Hematopoietic multipotent progenitor cell treated with erythropoietin and hydrocortisone succinate and interleukin-3 and kit ligand, for 15 days (in vitro differentiated cells): ENCODE measurements around the gene HELB.

Source experiments
- DNase-seq: peaks from one replicate; pipeline ENCODE4 v3.0.0-alpha.2; 2015; ENCODE audit warnings: low spot score

Gene HELB

DNA sequence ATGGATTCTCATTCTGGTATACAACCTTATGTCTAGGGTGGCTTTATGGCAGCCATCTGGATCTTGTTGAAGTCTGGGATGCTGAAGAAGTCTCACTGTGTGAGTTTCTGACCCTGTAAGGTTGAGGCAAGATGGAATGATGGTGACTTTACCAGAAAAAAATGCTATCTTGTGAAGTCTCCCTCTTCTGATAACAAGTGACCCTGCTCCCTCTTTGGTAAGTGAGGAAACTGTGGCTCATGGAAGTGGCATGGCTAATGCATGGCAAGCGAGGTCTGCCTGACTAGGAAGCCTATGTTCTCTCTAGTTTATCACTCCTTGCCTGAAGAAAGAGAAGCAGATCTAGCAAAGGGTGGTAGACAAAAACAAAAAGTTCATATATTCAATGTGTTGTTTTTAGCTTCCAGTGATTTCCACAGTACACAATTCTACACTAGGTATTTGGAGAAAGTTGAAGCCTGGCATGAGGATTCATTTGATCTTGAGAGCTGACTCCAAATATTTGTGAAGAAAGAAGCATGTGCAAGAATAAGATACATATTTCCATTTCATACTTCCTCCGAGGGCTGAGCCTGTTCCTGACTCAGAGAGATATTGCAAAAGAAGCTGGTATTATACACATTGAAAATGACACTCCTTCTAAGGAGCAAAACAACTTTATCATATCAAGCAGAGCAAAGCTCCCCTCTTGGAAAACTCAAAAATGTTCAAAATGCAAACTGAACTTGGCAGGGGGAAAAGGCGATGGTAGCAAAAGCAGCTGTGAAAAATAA lies 63.6 kb downstream of the HELB start:
- DNase-seq, result no peak

DNA sequence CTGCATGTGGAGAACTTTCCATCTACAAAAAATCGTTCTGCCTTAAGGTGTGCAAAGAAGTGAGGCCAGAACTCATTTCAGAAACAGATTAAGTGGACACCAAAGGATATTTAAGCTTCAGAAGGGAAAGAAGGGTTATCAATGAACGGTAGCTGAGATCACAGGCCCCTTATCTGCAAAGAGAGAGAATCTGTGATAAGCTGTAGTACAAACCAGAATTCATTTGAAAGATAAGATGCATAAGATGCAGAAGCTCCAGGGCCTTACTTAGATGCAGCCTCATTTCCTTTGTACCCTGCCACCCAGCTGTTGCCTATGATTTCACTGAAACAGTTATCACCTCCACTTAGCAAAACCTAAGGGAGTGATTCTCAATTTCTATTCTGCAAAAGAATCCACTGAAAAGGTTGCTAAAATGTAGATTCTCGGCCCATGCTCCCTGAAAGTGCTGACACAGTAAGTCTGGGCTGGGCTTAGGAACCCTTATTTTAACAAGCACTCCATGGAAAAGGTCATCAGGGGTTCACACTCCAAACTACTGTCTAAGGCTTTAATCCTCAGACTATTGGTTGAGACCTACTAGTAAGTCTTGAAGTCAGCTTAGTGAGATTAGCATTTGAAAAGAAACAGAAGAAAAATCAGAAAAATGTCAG lies 64.8 kb downstream of the HELB start:
- no peak for DNase-seq

DNA sequence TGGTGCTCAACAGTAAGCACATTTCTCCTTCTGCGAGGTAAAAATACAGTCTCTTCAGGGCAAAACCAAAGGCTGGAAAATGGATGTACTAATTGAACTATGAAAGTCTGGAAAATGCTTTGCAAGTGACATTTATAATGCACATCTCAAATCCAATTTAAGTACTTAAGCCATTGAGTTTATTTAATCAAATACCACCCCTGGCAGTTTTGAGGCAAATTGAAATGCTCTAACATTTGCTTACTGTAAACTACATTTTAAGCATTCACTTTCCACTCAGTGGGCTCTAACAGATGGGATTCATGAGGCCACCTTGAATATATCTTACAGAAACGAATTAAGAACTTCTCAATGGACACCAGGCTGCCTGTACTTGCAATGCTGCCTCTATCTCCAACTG lies 69.7 kb downstream of the HELB start:
- DNase-seq, result no peak

DNA sequence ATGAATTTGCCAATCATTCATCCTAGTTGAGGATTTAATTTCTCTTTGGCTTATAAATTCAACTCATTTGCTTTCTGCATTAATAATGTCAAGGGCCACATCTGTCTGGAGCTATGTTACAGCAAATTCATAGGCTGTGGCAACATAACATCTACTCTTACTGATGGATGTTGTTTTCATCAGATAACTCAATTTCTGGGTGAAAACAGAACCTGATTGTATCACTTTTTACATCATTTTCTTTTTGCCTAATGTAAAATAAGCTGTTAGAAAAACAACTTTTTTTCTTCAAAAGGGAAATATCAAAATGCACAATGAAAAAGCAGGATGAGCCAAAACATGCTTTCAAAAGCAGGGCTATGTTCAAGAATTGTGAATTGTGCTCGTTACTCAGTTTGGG lies 73.3 kb downstream of the HELB start:
- no peak for DNase-seq

DNA sequence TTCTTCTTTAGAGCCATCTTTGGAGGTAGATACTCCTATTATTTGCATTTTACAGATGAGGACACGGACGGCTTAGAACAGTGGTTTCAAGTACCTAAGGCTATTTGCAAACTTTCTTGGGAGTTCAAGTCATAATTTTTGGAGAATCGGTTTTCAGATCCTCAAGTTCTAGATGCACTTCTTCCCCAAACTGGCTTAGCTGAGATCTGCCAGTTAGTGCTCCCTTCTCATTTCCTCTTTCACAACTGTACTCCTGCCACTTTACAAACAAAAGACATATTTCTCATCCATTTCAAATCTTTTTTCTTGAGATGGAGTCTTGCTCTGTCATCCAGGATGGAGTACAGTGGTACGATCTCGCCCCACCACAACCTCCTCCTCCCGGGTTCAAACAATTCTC lies 77.3 kb downstream of the HELB start:
- DNase-seq, result no peak

DNA sequence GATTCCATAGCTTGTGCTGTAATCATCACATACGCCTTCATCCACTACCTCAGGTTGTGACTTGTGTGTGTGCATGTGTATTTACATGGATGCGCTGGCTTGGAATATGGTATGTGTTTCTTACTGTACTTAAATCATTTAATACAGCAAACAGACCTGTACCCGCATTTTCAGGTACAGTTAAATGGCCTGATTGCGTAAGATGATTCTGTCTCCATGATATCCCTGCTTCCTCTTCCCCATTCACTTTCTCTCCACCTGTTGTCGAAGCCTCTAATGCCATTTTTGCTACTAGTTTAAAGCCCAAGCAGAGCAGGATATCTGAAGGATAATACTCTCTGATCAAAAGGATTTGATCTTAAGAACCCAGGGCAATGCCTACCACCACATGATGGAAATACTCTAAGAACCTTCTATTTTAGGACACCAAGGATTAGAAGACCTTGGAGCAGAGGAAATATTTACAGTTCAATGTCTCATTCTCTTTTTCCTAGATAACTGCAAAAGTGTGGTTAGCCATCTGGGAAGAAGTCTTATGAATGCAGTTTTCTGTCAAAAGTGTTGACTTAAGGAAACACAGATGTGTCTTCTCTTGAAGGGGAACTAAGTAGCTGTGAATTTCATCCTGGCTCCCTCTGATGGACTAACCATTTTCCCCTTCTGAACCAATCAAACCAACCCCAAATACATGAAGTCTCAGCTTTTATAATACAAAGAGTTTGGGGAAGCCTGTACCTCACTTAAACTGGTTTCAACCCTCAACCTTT lies 78.7 kb downstream of the HELB start:
- no peak for DNase-seq

DNA sequence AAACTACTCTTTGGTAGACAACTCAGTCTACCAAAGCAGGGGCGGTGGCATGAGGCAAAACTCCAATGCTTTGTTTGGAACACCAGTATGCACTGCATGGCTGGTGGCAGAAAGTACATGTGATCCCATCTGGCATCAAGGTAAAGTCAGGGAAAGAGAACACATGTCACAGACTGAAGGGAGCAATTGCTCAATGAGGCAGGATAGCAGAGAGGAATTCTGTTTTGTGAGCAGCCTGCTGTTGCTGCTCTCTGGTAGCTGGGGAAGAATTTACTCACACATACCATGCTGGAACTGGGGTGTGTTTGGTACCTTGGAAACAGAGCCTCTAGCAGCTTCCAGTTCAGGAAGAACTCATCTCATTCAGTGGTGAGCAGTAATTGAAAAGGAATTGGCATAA lies 84.8 kb downstream of the HELB start:
- no peak for DNase-seq
